Measurements from ENCODE around the gene NOXO1.

- TF ChIP-seq CTCF (IDR thresholded peaks at IDR 0.05; ENCODE audit: insufficient read depth, low read length, poor library complexity, severe bottlenecking) (no peak), EZH2phosphoT487 (conservative IDR thresholded peaks at IDR 0.05; ENCODE audit: low read length) (no peak)
Measured at GRCh38 chr16:2009164-2009711, 28.0 kb upstream of the NOXO1 start.
